Measurements from ENCODE around the gene PLXNB2.

DNA sequence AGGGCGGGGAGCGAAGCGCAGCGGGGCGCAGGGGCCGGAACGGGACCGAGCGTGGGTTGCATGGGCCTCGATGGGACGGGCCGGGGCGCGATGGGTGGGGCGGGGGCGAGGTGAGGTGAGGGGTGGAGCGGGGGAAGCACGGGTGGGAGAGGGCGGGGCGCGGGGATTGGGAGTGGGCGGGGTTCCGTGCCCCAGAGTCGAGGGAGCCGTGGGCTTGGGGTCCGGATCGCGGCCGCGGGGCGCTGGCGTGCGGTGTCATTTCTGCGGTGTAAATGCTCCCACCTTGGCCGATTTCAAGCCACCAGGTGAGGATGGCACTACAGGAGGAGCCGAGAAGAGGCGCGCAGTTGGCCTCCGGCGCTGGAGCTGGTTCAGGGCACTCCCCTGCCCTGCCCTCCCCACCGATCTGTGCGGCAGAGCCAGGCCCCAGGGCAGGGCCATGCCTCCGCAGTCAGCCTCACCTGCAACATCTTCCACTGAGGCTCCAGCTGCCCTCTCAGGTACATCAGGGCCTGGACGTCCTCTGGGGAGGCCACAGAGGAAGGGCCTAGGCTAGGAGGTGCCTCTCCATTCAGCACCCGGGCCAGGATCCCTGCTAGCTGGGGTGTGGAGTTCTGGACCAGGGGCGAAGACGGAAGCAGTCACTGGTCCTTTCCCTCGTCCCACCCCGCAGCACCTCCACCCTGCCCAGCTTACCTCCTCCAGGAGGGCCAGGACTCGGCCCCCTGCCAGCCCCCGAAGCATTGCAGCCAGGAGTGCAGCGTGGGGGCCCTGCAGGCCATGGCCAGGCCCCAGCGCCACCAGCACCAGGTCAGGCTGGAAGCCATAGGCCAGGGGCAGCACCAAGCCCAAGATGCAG is 62.0 kb downstream of the PLXNB2 start:
- TF ChIP-seq, protein P1, sequence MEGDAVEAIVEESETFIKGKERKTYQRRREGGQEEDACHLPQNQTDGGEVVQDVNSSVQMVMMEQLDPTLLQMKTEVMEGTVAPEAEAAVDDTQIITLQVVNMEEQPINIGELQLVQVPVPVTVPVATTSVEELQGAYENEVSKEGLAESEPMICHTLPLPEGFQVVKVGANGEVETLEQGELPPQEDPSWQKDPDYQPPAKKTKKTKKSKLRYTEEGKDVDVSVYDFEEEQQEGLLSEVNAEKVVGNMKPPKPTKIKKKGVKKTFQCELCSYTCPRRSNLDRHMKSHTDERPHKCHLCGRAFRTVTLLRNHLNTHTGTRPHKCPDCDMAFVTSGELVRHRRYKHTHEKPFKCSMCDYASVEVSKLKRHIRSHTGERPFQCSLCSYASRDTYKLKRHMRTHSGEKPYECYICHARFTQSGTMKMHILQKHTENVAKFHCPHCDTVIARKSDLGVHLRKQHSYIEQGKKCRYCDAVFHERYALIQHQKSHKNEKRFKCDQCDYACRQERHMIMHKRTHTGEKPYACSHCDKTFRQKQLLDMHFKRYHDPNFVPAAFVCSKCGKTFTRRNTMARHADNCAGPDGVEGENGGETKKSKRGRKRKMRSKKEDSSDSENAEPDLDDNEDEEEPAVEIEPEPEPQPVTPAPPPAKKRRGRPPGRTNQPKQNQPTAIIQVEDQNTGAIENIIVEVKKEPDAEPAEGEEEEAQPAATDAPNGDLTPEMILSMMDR (IDR thresholded peaks at IDR 0.05), result no peak
- TF ChIP-seq POLR2A (IDR thresholded peaks at IDR 0.05), result peak in 1 of 2 donors; percentile 5
